Cardiac fibroblast (primary cell): Measurements from ENCODE around the gene RAET1E.

ENCODE experiments used
- DNase-seq, 2 donors: peaks; one replicate each; pipeline versions ENCODE4 v3.0.0 to v3.0.0-alpha.2; 2010; ENCODE audit warnings: low read depth in 2 of 2
- H3K4me3 ChIP-seq, 2 donors: replicated peaks in 1 of 2; 1 replicate in 1 of 2; 2 replicates in 1 of 2; pipeline ENCODE4 v1.5.1; 2011; ENCODE audit warnings: low read depth in 2 of 2, low read length in 2 of 2, mild to moderate bottlenecking in 2 of 2, moderate library complexity in 1 of 2
- TF ChIP-seq, protein P1 (sequence below): IDR thresholded peaks from one replicate; pipeline ENCODE4 v1.5.1; 2011; ENCODE audit warnings: low read depth, mild to moderate bottlenecking, low read length, inconsistent platforms

The RAET1E gene

DNA sequence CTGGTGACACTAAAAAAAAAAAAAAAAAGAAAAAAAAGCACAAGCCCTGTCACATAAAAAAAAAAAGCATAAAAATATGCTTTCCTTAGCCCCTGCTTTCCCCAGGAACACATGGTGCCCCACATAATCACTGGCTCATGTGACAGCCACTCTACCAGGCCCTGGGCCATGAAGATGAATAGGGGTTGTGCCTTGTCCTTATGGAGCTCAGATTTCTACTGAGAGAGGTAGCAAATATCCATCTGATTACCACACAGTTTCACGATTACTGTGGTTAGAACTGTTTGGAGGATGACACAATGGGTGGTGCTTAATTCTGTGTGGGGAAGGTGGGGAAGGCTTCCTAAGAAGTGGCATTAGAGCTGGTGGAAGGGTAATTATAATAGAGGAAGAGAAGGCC, 9.3 kb downstream of the RAET1E start:
- peak in 1 of 2 donors; percentile 28 for DNase-seq
- no peak overlapping the region for H3K4me3 ChIP-seq
- TF ChIP-seq, protein P1, sequence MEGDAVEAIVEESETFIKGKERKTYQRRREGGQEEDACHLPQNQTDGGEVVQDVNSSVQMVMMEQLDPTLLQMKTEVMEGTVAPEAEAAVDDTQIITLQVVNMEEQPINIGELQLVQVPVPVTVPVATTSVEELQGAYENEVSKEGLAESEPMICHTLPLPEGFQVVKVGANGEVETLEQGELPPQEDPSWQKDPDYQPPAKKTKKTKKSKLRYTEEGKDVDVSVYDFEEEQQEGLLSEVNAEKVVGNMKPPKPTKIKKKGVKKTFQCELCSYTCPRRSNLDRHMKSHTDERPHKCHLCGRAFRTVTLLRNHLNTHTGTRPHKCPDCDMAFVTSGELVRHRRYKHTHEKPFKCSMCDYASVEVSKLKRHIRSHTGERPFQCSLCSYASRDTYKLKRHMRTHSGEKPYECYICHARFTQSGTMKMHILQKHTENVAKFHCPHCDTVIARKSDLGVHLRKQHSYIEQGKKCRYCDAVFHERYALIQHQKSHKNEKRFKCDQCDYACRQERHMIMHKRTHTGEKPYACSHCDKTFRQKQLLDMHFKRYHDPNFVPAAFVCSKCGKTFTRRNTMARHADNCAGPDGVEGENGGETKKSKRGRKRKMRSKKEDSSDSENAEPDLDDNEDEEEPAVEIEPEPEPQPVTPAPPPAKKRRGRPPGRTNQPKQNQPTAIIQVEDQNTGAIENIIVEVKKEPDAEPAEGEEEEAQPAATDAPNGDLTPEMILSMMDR, result no peak

DNA sequence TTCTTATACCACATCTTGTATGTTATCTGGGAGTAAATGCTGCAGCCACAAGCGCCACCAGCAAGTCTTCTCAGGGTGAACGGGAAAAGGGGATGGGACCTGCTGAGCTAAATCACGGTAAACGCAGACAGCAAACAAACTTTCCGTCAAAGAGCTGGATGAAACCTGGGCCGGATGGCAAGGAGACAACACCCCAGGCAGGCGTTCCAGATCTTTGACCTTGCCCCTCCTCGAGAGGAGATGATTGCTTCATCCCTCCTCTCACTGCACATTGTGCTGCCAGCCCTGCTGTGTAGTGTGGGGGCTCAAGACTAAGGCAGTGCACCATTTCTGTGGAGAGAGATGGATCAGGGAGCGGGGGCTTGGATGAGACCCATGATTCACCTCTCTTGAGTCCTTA, 9.8 kb downstream of the RAET1E start:
- TF ChIP-seq, protein P1, result no peak
- H3K4me3 ChIP-seq, result no peak overlapping the region
- DNase-seq, result no peak

DNA sequence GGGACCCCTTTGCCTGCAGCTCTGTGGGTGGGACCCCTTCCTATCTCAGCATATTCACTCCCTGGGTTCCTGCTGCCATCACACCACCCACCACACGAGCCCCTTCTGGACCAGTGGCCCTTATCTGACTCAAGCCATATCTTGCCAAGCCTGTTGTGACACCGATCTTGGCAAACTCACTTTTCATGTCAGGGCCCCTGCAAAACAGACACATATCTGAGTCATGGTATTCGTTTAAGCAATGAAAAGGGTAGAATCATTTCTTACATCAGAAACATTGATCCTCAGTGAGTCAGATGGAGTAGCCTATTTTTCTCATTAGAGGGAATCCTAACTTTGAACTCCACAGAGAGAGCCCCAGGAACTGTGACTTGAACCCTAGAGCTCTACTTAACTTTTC, 10.6 kb downstream of the RAET1E start:
- DNase-seq, result peak; percentile 54 to 79
- no peak overlapping the region for H3K4me3 ChIP-seq
- TF ChIP-seq, protein P1, result no peak

DNA sequence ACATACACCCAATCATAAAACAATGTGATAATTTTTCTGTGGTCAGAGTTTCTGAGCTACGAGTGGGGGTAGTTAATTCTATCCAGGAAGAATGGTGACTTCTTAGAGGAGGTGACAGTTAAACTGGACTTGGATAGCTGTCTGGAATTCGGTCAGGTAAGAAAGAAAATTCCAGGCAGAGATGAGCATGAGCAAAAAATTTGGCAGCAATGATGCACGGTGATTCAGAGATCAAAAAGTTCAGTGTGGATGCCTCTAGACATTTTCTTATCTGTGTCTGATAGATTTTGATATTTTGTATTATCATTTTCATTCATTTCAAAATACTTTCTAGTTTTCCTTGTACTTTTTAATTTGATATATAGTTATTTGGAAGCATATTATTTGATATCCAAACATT, 12.0 kb downstream of the RAET1E start:
- H3K4me3 ChIP-seq, result no peak overlapping the region
- no peak for DNase-seq
- TF ChIP-seq, protein P1, result no peak

DNA sequence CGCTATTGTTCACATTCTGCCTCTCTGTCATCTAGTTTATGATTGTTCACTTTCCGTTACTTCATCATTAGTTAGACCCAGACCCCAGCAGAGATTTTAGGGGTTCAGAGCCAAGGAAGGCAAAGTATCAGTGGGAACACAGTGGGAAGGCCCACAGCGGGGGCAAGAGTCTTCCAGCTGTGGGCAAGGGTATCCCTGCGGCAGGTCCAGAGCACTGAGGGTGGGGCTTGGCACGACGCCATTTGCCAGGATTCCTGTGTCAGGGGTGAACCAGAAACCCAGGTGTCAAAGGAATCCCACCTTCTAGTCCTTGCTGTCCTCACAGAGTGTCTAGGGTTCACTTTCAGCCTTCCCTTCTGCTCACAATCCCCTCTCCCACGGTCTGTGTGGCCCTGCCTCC, 13.3 kb downstream of the RAET1E start:
- TF ChIP-seq, protein P1, result no peak
- DNase-seq, result no peak
- H3K4me3 ChIP-seq, result no peak overlapping the region

DNA sequence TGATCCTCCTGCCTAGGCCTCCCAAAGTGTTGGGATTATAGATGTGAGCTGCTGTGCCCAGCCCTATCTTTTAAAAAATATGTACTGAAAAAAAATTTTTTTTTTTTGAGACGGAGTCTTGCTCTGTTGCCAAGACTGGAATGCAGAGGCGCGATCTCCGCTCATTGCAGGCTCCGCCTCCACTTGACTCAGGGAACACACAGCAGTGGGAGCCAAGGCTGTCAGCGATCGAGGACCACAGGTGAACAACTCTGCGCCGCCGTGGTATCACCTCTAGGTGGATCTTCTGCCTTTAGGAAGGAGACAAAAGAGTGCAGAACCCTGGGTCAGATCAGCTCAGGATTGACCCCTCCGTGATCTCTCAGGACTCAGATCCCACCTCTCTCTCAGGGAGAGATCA, 13.7 kb downstream of the RAET1E start:
- TF ChIP-seq, protein P1, result no peak
- no peak overlapping the region for H3K4me3 ChIP-seq
- DNase-seq, result peak; percentile 53 to 72

DNA sequence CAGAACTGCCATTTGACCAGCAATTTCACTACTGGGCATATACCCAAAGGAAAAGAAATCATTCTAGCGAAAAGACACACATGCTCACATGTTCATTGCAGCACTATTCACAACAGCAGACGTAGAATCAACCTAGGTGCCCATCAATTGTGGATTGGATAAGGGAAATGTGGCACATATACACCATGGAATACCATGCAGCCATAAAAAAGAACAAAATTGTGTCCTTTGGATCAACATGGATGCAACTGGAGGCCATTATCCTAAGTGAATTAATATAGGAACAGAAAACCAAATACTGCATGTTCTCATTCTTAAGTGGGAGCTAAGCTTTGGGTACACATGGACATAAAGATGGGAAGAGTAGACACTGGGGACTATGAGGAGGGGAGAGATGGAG, 16.1 kb downstream of the RAET1E start:
- H3K4me3 ChIP-seq, result no peak overlapping the region
- TF ChIP-seq, protein P1, result no peak
- no peak for DNase-seq
